Esophagus muscularis mucosa (tissue), 4 donors: ENCODE results near the gene TUSC2. TPM values are rescaled to one million over a fixed set of nuclear protein-coding genes. Genes with fewer than 3 reads are reported as not detected.

ENCODE experiments used
- DNase-seq: peaks from one replicate; pipeline ENCODE4 v3.0.0-alpha.2; 2017; ENCODE audit errors: extremely low spot score
- H3K27ac ChIP-seq, 4 donors: fragments of 200-600 bp; sonication (generic); replicated peaks in 1 of 4; 1 replicate in 3 of 4; 2 replicates in 1 of 4; pipeline ENCODE4 v1.5.1; 2016 to 2019; ENCODE audit warnings: mild to moderate bottlenecking in 1 of 4
- H3K27me3 ChIP-seq, 4 donors: fragments of 200-600 bp; sonication (generic); one replicate each; pipeline versions ENCODE4 v1.5.1 to v1.6.0; 2016 to 2019
- H3K36me3 ChIP-seq, 4 donors: fragments of 200-600 bp; sonication (generic); one replicate each; pipeline ENCODE4 v1.5.1; 2016 to 2019
- H3K4me1 ChIP-seq, 4 donors: fragments of 200-600 bp; sonication (generic); one replicate each; pipeline ENCODE4 v1.5.1; 2016 to 2019
- H3K4me3 ChIP-seq, 4 donors: fragments of 200-600 bp; sonication (generic); 1 replicate in 2 of 4; 2 replicates in 2 of 4; pipeline ENCODE4 v1.5.1; 2016 to 2019; ENCODE audit warnings: mild to moderate bottlenecking in 4 of 4, moderate library complexity in 1 of 4
- H3K9me3 ChIP-seq, 4 donors: fragments of 200-600 bp; sonication (generic); 1 replicate in 3 of 4; 2 replicates in 1 of 4; pipeline ENCODE4 v1.5.1; 2016 to 2019
- CTCF ChIP-seq, 3 experiments: fragments of 200-600 bp in 2 of 3; fragments of 450-650 bp in 1 of 3; sonication (generic) in 2 of 3; IDR thresholded peaks; one replicate each; pipeline ENCODE4 v1.5.1; 2017 to 2019; ENCODE audit warnings: antibody characterized with exemption in 3 of 3, mild to moderate bottlenecking in 2 of 3, moderate library complexity in 1 of 3
- EP300 ChIP-seq: sonication (generic); formaldehyde crosslinking; IDR thresholded peaks from one replicate; pipeline ENCODE4 v1.6.1; 2017; ENCODE audit warnings: antibody characterized with exemption
- POLR2A ChIP-seq: fragments of 450-650 bp; IDR thresholded peaks from one replicate; pipeline ENCODE4 v1.6.1; 2017; ENCODE audit warnings: antibody characterized with exemption, moderate library complexity, mild to moderate bottlenecking, low read depth
- POLR2AphosphoS5 ChIP-seq, 2 donors: sonication (generic); formaldehyde crosslinking; IDR thresholded peaks; one replicate each; pipeline ENCODE4 v1.6.1; 2017; ENCODE audit warnings: antibody characterized with exemption in 2 of 2
- WGBS: methylation state at CpG from one replicate; pipeline ENCODE4 v1.1.5; 2018; 5-methylcytosine and 5-hydroxymethylcytosine counted together
- intact Hi-C: fragments of 100-400 bp; cut with DNase I; formaldehyde crosslinking; loops from one replicate; pipeline ENCODE4 v1.15.1; 2023
- total RNA-seq, 4 donors: library from RNA; depleted of rRNA; stranded (reverse); fragments of >200 nt; gene quantifications; one replicate each; pipeline versions ENCODE4 v1.1.0 to v1.2.1, GENCODE V29; 2016

The TUSC2 gene
- total RNA-seq, 4 donors from 2014 or later, result 18.7 to 40.6 (median 37.5) TPM

- H3K36me3 ChIP-seq, result peaks cover 20 to 42% (median 37%) of the 10 kb centered on the region in 4 donors
- no peak overlapping the region for H3K4me3 ChIP-seq
- no peaks in the 10 kb centered on the region for H3K27me3 ChIP-seq
- 85% methylated on average over 11 of the region's 11 CpGs for WGBS
- peak overlapping the region in 3 of 4 donors; percentile 93 to 95 (median 93) for H3K27ac ChIP-seq
- TF ChIP-seq POLR2AphosphoS5 (IDR thresholded peaks at IDR 0.05) (no peak), POLR2A (no peak), CTCF (IDR thresholded peaks at IDR 0.05) (no peak), EP300 (no peak)
- H3K4me1 ChIP-seq, result peaks cover 34 to 71% (median 67%) of the 10 kb centered on the region in 4 donors
- no peaks in the 10 kb centered on the region for H3K9me3 ChIP-seq
- no peak for DNase-seq
- intact Hi-C loops, result no loop called here
These were observed 2.4 kb downstream of the TUSC2 start for GRCh38 chr3:50325497-50326181.

GRCh38 chr3:50325113-50325480 lies 2.9 kb downstream of the TUSC2 start:
- H3K36me3 ChIP-seq, result peaks cover 15 to 39% (median 35%) of the 10 kb centered on the region in 4 donors
- H3K27me3 ChIP-seq, result no peaks in the 10 kb centered on the region
- intact Hi-C loops, result no loop called here
- peaks cover 39 to 76% (median 72%) of the 10 kb centered on the region in 4 donors for H3K4me1 ChIP-seq
- no peak for DNase-seq
- 100% methylated on average over 2 of the region's 2 CpGs for WGBS
- peak overlapping the region; percentile 93 to 95 (median 93) for H3K27ac ChIP-seq
- H3K9me3 ChIP-seq, result no peaks in the 10 kb centered on the region
- no peak overlapping the region for H3K4me3 ChIP-seq
- TF ChIP-seq POLR2A (no peak), CTCF (IDR thresholded peaks at IDR 0.05) (no peak), EP300 (no peak), POLR2AphosphoS5 (IDR thresholded peaks at IDR 0.05) (no peak)

GRCh38 chr3:50324351-50325112 lies 3.5 kb downstream of the TUSC2 start:
- intact Hi-C loops, result no loop called here
- H3K9me3 ChIP-seq, result no peaks in the 10 kb centered on the region
- no peak for DNase-seq
- TF ChIP-seq EP300 (no peak), CTCF (IDR thresholded peaks at IDR 0.05) (peak; percentile 77 to 87 (median 79)), POLR2A (no peak), POLR2AphosphoS5 (IDR thresholded peaks at IDR 0.05) (peak in 1 of 2 donors; percentile 34)
- no peaks in the 10 kb centered on the region for H3K27me3 ChIP-seq
- WGBS, result 43% methylated on average over 3 of the region's 4 CpGs
- H3K4me3 ChIP-seq, result no peak overlapping the region
- H3K27ac ChIP-seq, result peak overlapping the region; percentile 93 to 95 (median 93)
- H3K4me1 ChIP-seq, result peaks cover 45 to 82% (median 78%) of the 10 kb centered on the region in 4 donors
- H3K36me3 ChIP-seq, result peaks cover 10 to 39% (median 34%) of the 10 kb centered on the region in 4 donors

GRCh38 chr3:50323614-50324199 lies 4.3 kb downstream of the TUSC2 start:
- WGBS, result 56% methylated on average over 2 of the region's 5 CpGs

More at GRCh38 chr3:50323614-50324199, 4.3 kb downstream of the TUSC2 start:
- H3K27me3 ChIP-seq, result no peaks in the 10 kb centered on the region
- H3K4me1 ChIP-seq, result peaks cover 50 to 87% (median 82%) of the 10 kb centered on the region in 4 donors
- H3K36me3 ChIP-seq, result peaks cover 10 to 40% (median 34%) of the 10 kb centered on the region in 4 donors
- intact Hi-C loops, result no loop called here
- peak overlapping the region in 3 of 4 donors; percentile 12 to 86 (median 83) for H3K4me3 ChIP-seq
- peak overlapping the region; percentile 93 to 95 (median 93) for H3K27ac ChIP-seq
- DNase-seq, result no peak
- peak in 1 of 3 experiments; percentile 8 for TF ChIP-seq CTCF (IDR thresholded peaks at IDR 0.05)
- TF ChIP-seq POLR2AphosphoS5 (IDR thresholded peaks at IDR 0.05), result peak; percentile 48 to 65
- no peak for TF ChIP-seq POLR2A
- peak; percentile 55 for TF ChIP-seq EP300
- no peaks in the 10 kb centered on the region for H3K9me3 ChIP-seq
